GM12878 (cell line): ENCODE measurements around the gene NUP62. TPM values are rescaled to one million over a fixed set of nuclear protein-coding genes. Genes with fewer than 3 reads are reported as not detected.

ENCODE experiments used
- ATAC-seq: fragments of 200-7000 bp; cut with Tn5 transposase; 3 replicates; pipeline ENCODE4 v1.9.1; 2020; ENCODE audit warnings: mild to moderate bottlenecking, moderate library complexity
- Bru-seq: library from RNA; stranded (reverse); fragments of 400-500 nt; gene quantifications from one replicate; lab custom pipeline; 2021; lab: Mats Ljungman, UMichigan
- BruChase-seq, 2 experiments: library from RNA; stranded (reverse); fragments of 400-500 nt; gene quantifications; one replicate each; lab custom pipeline; 2021; lab: Mats Ljungman, UMichigan
- BruUV-seq: library from RNA; stranded (reverse); fragments of 400-500 nt; replicated peaks from 2 replicates; lab custom pipeline; 2021; lab: Mats Ljungman, UMichigan
- CTCF ChIA-PET: fragments of 300-600 bp; sonication (Branson Sonifier 250); formaldehyde crosslinking; extraction: SDS; loops from one replicate; lab custom pipeline; 2021; ENCODE audit warnings: inconsistent platforms; lab: Yijun Ruan, JAX
- POLR2A ChIA-PET: fragments of 350-600 bp; formaldehyde crosslinking; extraction: SDS; loops from one replicate; lab custom pipeline; 2021; ENCODE audit warnings: inconsistent platforms; lab: Charles Lee
- RAD21 ChIA-PET: fragments of 300-600 bp; sonication (Branson Sonifier 250); formaldehyde crosslinking; loops from one replicate; lab custom pipeline; 2023; ENCODE audit warnings: antibody characterized with exemption; ENCODE audit not compliant: unreplicated experiment; lab: Charles Lee
- SMC1A ChIA-PET: fragments of 300-600 bp; sonication (Branson Sonifier 250); formaldehyde crosslinking; loops from one replicate; lab custom pipeline; 2023; ENCODE audit not compliant: unreplicated experiment, uncharacterized antibody; lab: Charles Lee
- DNase-seq: peaks from one replicate; pipeline ENCODE4 v3.0.0-alpha.2; 2011; ENCODE audit warnings: low read depth, low spot score
- FAIRE-seq: peaks from 3 replicates; lab custom pipeline; 2011; peaks lifted over from hg19 to GRCh38; lab: Jason Lieb, UNC
- H2AFZ ChIP-seq: 2 replicates; pipeline ENCODE4 v1.6.0; 2011; ENCODE audit warnings: low read depth, low read length, control low read depth; ENCODE audit not compliant: control insufficient read depth
- H3K27ac ChIP-seq: 2 replicates; pipeline ENCODE4 v1.5.1; 2011; ENCODE audit warnings: control low read depth; ENCODE audit not compliant: control insufficient read depth, insufficient read depth
- H3K27me3 ChIP-seq, 2 experiments: replicated peaks in 1 of 2; 2 replicates each; pipeline versions ENCODE4 v1.6.0 to v1.6.1; 2011; ENCODE audit warnings: low read length in 1 of 2; ENCODE audit not compliant: control insufficient read depth in 2 of 2, insufficient read depth in 2 of 2
- H3K36me3 ChIP-seq, 2 experiments: 2 replicates each; pipeline ENCODE4 v1.5.1; 2011; ENCODE audit warnings: low read length in 1 of 2; ENCODE audit not compliant: control insufficient read depth in 2 of 2, insufficient read depth in 2 of 2
- H3K4me1 ChIP-seq: 2 replicates; pipeline ENCODE4 v1.6.1; 2011; ENCODE audit warnings: mild to moderate bottlenecking, low read length, moderate library complexity, mixed read lengths; ENCODE audit not compliant: control insufficient read depth, insufficient read depth
- H3K4me2 ChIP-seq: 2 replicates; pipeline ENCODE4 v1.6.0; 2011; ENCODE audit warnings: control low read depth; ENCODE audit not compliant: control insufficient read depth, insufficient read depth
- H3K4me3 ChIP-seq: fragments of 200-600 bp; sonication (generic); 2 replicates; pipeline ENCODE4 v1.5.1; 2016
- H3K79me2 ChIP-seq: 2 replicates; pipeline ENCODE4 v1.6.0; 2011; ENCODE audit warnings: low read length; ENCODE audit not compliant: control insufficient read depth, insufficient read depth
- H3K9ac ChIP-seq: 2 replicates; pipeline ENCODE4 v1.8.0; 2011; ENCODE audit warnings: low read length, control low read depth, mixed read lengths; ENCODE audit not compliant: control insufficient read depth, insufficient read depth
- H3K9me3 ChIP-seq: replicated peaks from 3 replicates; pipeline ENCODE4 v1.5.1; 2011; ENCODE audit warnings: mild to moderate bottlenecking, low read length; ENCODE audit not compliant: control insufficient read depth, insufficient read depth
- H4K20me1 ChIP-seq: 2 replicates; pipeline ENCODE4 v1.6.0; 2011; ENCODE audit not compliant: control insufficient read depth, insufficient read depth
- BHLHE40 ChIP-seq, 2 experiments: fragments of 450-650 bp in 1 of 2; IDR thresholded peaks; 2 replicates each; pipeline ENCODE4 v1.6.1; 2011 to 2017; ENCODE audit warnings: low read depth in 2 of 2, borderline replicate concordance in 1 of 2, improper control_type of control experiment in 1 of 2, low read length in 1 of 2, mild to moderate bottlenecking in 1 of 2
- CBX3 ChIP-seq: fragments of 200-600 bp; sonication (generic); IDR thresholded peaks from 2 replicates; pipeline ENCODE4 v1.6.1; 2016; ENCODE audit warnings: low read depth, borderline replicate concordance
- CHD2 ChIP-seq: IDR thresholded peaks from 2 replicates; pipeline ENCODE4 v1.6.1; 2011; ENCODE audit warnings: low read depth, low read length, improper control_type of control experiment, borderline replicate concordance
- EED ChIP-seq: sonication (generic); IDR thresholded peaks from 2 replicates; pipeline ENCODE4 v1.6.1; 2016; ENCODE audit warnings: antibody characterized with exemption, low read depth
- HSF1 ChIP-seq: fragments of 150-350 bp; IDR thresholded peaks from 2 replicates; pipeline ENCODE4 v1.6.1; 2014; ENCODE audit warnings: mild to moderate bottlenecking, low read depth, low read length
- RBBP5 ChIP-seq: fragments of 200-600 bp; sonication (generic); conservative IDR thresholded peaks from 2 replicates; pipeline ENCODE4 v1.6.1; 2016
- ZBED1 ChIP-seq: IDR thresholded peaks from 2 replicates; pipeline ENCODE4 v1.6.1; 2016; ENCODE audit warnings: borderline replicate concordance
- WGBS: methylation state at CpG from one replicate; pipeline ENCODE4 v1.1.6; 2016; ENCODE audit warnings: low lambda C conversion rate; ENCODE audit not compliant: insufficient replicate concordance, insufficient coverage; ENCODE audit errors: missing lambda C conversion rate; 5-methylcytosine and 5-hydroxymethylcytosine counted together
- in situ Hi-C: fragments of 300-500 bp; cut with MboI; formaldehyde crosslinking; loops from 9 replicates; pipeline ENCODE4 v1.14.3; 2018; ENCODE audit warnings: mixed read lengths
- intact Hi-C: fragments of 100-400 bp; cut with micrococcal nuclease; formaldehyde crosslinking; loops from one replicate; pipeline ENCODE4 v1.14.2; 2022; ENCODE audit not compliant: unreplicated experiment
- long read RNA-seq, 2 experiments: library from polyadenylated mRNA; unstranded; transcript quantifications; one replicate each; pipeline ENCODE4 v2.0.0, GENCODE V29; 2019 to 2020
- polyA minus RNA-seq, 3 experiments: library from RNA; depleted of rRNA, polyadenylated mRNA; stranded (reverse); fragments of >200 nt; gene quantifications; 2 replicates each; pipeline ENCODE4 v1.2.3, GENCODE V29; 2011
- polyA plus RNA-seq, 11 experiments: library from polyadenylated mRNA; depleted of rRNA in 4 of 11; unstranded in 6 of 11; stranded (reverse) in 5 of 11; fragments of >200 nt; fragmentation: Nextera tagmentation in 4 of 11; fragmentation: Illumina TruSeq in 1 of 11; extraction: Ambion mirVana in 4 of 11; extraction: Trizol in 1 of 11; gene quantifications; 1 replicate in 1 of 11; 2 replicates in 10 of 11; pipeline versions ENCODE4 v1.2.1 to v1.2.3, GENCODE V29; 2011 to 2016; ENCODE audit warnings: inconsistent platforms in 2 of 11, missing spikeins in 2 of 11, low read depth in 1 of 11
- total RNA-seq, 4 experiments: library from RNA; depleted of rRNA in 3 of 4; stranded (reverse); fragments of >200 nt in 3 of 4; fragmentation: Illumina TruSeq in 1 of 4; extraction: Trizol in 1 of 4; gene quantifications; 2 replicates each; pipeline versions ENCODE4 v1.2.1 to v1.2.3, GENCODE V29; 2013 to 2021
- TF ChIP-seq, protein P1 (sequence below): fragments of 450-650 bp; IDR thresholded peaks from 2 replicates; pipeline ENCODE4 v1.6.1; 2016; ENCODE audit warnings: mild to moderate bottlenecking
- TF ChIP-seq, protein P2 (sequence below): IDR thresholded peaks from 2 replicates; pipeline ENCODE4 v1.6.1; 2012; ENCODE audit warnings: low read depth, low read length, improper control_type of control experiment
- TF ChIP-seq, protein P3 (sequence below): IDR thresholded peaks from 2 replicates; pipeline ENCODE4 v1.6.1; 2011; ENCODE audit warnings: borderline replicate concordance, low read depth, mild to moderate bottlenecking, moderate library complexity, mixed read lengths, low read length; ENCODE audit not compliant: insufficient read depth; ENCODE audit errors: extremely low read length
- TF ChIP-seq, protein P4 (sequence below): IDR thresholded peaks from 2 replicates; pipeline ENCODE4 v1.6.1; 2012; ENCODE audit warnings: low read depth, low read length, improper control_type of control experiment

Gene NUP62
- 54.2 and 56.0 TPM in 2 replicates for total RNA-seq (2013; cell fraction: nucleolus; rRNA removed)
- total RNA-seq (2014; rRNA removed), result 90.7 and 95.6 TPM in 2 replicates
- total RNA-seq (2014; rRNA removed; fragmentation: Illumina TruSeq; extraction: Trizol), result 46.5 and 50.1 TPM in 2 replicates
- 102 and 108 TPM in 2 replicates for total RNA-seq (2021)
- 25.0 TPM for polyA plus RNA-seq (2011; ENCODE audit: low read depth)
- 13.7 and 35.5 TPM in 2 replicates for polyA plus RNA-seq (2011; rRNA removed)
- polyA plus RNA-seq (2011; cell fraction: cytosol; rRNA removed), result 39.4 and 41.4 TPM in 2 replicates
- polyA plus RNA-seq (2011; cell fraction: nucleus; rRNA removed), result 25.1 and 36.3 TPM in 2 replicates
- polyA plus RNA-seq (2012), result 50.6 and 56.6 TPM in 2 replicates
- 40.8 and 67.7 TPM in 2 replicates for polyA plus RNA-seq (2014; fragmentation: Illumina TruSeq; extraction: Trizol)
- polyA plus RNA-seq (2014; fragmentation: Nextera tagmentation; extraction: Ambion mirVana), result 10 to 100 TPM; 19.5 to 22.0 TPM
- 66.1 and 77.7 TPM in 2 replicates for polyA plus RNA-seq (2014; rRNA removed)
- polyA plus RNA-seq (2016; fragmentation: Nextera tagmentation; extraction: Ambion mirVana), result 100 to 1,000 TPM; 105 to 110 TPM
- 24.5 and 36.2 TPM in 2 replicates for polyA minus RNA-seq (2011; rRNA and poly(A)+ RNA removed)
- 23.4 and 24.3 TPM in 2 replicates for polyA minus RNA-seq (2011; cell fraction: cytosol; rRNA and poly(A)+ RNA removed)
- 13.4 and 30.9 TPM in 2 replicates for polyA minus RNA-seq (2011; cell fraction: nucleus; rRNA and poly(A)+ RNA removed)
- Bru-seq, nascent RNA, result percentile 87 among the genes with signal in this experiment
- percentile 95 among the genes with signal in this experiment for BruChase-seq, experiment 1, labeled RNA remaining after a 6-hour chase
- percentile 97 among the genes with signal in this experiment for BruChase-seq, experiment 2, labeled RNA remaining after a 2-hour chase
- long read RNA-seq, experiment 1, transcript NUP62-202 (2 exons, 3,479 nt), result major isoform, 35 of 99 reads
- long read RNA-seq, experiment 1, transcript NUP62-211 (3 exons, 2,053 nt), result minor isoform, 13 of 99 reads
- long read RNA-seq, experiment 1, transcript NUP62-201 (3 exons, 2,870 nt), result minor isoform, 14 of 99 reads
- long read RNA-seq, experiment 1, partial matches to known transcripts, result 0 of 99 reads
- long read RNA-seq, experiment 1, other reads (novel, unspliced or antisense), result 33 of 99 reads
- long read RNA-seq, experiment 2, transcript NUP62-211 (3 exons, 2,053 nt), result minor isoform, 6 of 70 reads
- long read RNA-seq, experiment 2, transcript NUP62-202 (2 exons, 3,479 nt), result major isoform, 12 of 70 reads
- long read RNA-seq, experiment 2, transcript NUP62-201 (3 exons, 2,870 nt), result minor isoform, 6 of 70 reads
- long read RNA-seq, experiment 2, partial matches to known transcripts, result 0 of 70 reads
- long read RNA-seq, experiment 2, other reads (novel, unspliced or antisense), result 44 of 70 reads

DNA sequence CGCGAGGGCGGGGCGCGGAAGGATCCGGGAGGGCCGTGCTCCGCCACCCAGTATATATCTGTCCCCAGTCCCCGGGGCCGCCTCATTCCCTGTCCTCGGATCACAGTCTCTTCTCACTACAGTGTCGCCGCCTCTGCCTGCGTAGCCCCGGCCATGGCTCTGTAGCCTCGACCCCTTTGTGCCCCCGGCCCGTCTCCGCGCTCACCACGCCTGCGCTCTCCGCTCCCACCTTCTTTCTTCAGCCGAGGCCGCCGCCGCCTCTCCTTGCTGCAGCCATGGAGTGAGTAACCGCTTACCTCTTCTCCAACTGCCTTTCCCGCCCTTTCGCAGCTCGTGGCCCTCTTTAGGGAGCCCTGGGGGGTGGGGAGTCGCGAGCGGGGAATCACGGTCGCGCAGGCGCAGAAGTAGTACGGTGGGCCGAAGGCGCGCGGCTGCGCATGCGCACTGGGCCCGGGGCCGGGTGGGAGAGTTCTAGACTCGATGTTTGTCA lies at the start of gene NUP62, which contains the start of gene ATF5:
Gene NUP62 (minus strand): TSS at position 384 of the 490 bp plus-strand sequence. CDS start 19,697 bp downstream, outside the sequence.
Gene ATF5 (plus strand): TSS at position 85 of the 490 bp plus-strand sequence. CDS start 1,646 bp downstream, outside the sequence.
- peak within 1 kb of the TSS; percentile 94 for H3K27ac ChIP-seq
- RAD21 ChIA-PET, result interaction anchor here (1.0 to 5.0 kb wide), 13 partner anchors 12 to 82 kb away, joined by 3 to 66 read pairs (median 5); partner anchors contain the start of genes AKT1S1, IL4I1, PNKP and TBC1D17
- in situ Hi-C loops, result no loop called here
- H4K20me1 ChIP-seq, result no peaks in the 10 kb centered on the region
- CTCF ChIA-PET, result interaction anchor here (0.8 to 3.3 kb wide), 12 partner anchors 11 to 211 kb away, joined by 3 to 33 read pairs (median 4); partner anchors contain the start of genes AKT1S1, PNKP and TBC1D17
- SMC1A ChIA-PET, result interaction anchor here (0.8 to 4.8 kb wide), 15 partner anchors 9 to 116 kb away, joined by 3 to 78 read pairs (median 5); partner anchors contain the start of genes AKT1S1, FUZ, IL4I1 and TBC1D17
- peak; percentile 41 for FAIRE-seq
- peak within 1 kb of the TSS; percentile 97 for H3K4me2 ChIP-seq
- peak; percentile 46 for DNase-seq
- H2AFZ ChIP-seq, result peak within 1 kb of the TSS; percentile 82
- peaks cover 74% of the 10 kb centered on the region for H3K79me2 ChIP-seq
- H3K27me3 ChIP-seq, result no peaks in the 10 kb centered on the region
- H3K9me3 ChIP-seq, result no peaks in the 10 kb centered on the region
- WGBS, result 2% methylated on average over 48 of the region's 48 CpGs
- ATAC-seq, result peak; percentile 64
- peaks cover 9 to 25% of the 10 kb centered on the region in 2 experiments; a peak in 3 of 4 replicates for H3K36me3 ChIP-seq
- intact Hi-C loops, result loop anchor here (2.0 to 5.0 kb wide), 2 partner anchors 32 to 52 kb away; partner anchors contain the start of genes AKT1S1, IL4I1 and TBC1D17
- TSS peak; percentile 76 for BruUV-seq
- POLR2A ChIA-PET, result interaction anchor here (0.6 to 5.8 kb wide), 21 partner anchors 10 to 288 kb away, joined by 3 to 113 read pairs (median 7); partner anchors contain the start of genes AKT1S1, IL4I1, PTOV1 and RRAS
- H3K4me3 ChIP-seq, result peak within 1 kb of the TSS; percentile 92
- H3K4me1 ChIP-seq, result peaks cover 20% of the 10 kb centered on the region
- H3K9ac ChIP-seq, result peak within 1 kb of the TSS; percentile 95
- TF ChIP-seq, protein P1, sequence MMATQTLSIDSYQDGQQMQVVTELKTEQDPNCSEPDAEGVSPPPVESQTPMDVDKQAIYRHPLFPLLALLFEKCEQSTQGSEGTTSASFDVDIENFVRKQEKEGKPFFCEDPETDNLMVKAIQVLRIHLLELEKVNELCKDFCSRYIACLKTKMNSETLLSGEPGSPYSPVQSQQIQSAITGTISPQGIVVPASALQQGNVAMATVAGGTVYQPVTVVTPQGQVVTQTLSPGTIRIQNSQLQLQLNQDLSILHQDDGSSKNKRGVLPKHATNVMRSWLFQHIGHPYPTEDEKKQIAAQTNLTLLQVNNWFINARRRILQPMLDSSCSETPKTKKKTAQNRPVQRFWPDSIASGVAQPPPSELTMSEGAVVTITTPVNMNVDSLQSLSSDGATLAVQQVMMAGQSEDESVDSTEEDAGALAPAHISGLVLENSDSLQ, result no peak
- TF ChIP-seq, protein P2, sequence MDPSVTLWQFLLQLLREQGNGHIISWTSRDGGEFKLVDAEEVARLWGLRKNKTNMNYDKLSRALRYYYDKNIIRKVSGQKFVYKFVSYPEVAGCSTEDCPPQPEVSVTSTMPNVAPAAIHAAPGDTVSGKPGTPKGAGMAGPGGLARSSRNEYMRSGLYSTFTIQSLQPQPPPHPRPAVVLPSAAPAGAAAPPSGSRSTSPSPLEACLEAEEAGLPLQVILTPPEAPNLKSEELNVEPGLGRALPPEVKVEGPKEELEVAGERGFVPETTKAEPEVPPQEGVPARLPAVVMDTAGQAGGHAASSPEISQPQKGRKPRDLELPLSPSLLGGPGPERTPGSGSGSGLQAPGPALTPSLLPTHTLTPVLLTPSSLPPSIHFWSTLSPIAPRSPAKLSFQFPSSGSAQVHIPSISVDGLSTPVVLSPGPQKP, result no peak
- TF ChIP-seq BHLHE40 (IDR thresholded peaks at IDR 0.05; ENCODE audit: borderline replicate concordance in 1 of 2, low read depth in 2 of 2, low read length in 1 of 2) (peak in 1 of 2 experiments; percentile 43; a peak in 1 of 4 replicates), CHD2 (peak; percentile 88), ZBED1 (peak; percentile 85), HSF1 (no peak), CBX3 (no peak), EED (peak; percentile 77), RBBP5 (no peak)
- TF ChIP-seq, protein P3, sequence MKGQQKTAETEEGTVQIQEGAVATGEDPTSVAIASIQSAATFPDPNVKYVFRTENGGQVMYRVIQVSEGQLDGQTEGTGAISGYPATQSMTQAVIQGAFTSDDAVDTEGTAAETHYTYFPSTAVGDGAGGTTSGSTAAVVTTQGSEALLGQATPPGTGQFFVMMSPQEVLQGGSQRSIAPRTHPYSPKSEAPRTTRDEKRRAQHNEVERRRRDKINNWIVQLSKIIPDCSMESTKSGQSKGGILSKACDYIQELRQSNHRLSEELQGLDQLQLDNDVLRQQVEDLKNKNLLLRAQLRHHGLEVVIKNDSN, result no peak
- TF ChIP-seq, protein P4, sequence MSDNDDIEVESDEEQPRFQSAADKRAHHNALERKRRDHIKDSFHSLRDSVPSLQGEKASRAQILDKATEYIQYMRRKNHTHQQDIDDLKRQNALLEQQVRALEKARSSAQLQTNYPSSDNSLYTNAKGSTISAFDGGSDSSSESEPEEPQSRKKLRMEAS, result peak; percentile 31; the same call in 1 of the 2 replicates
